DOHH2 (cell line): ENCODE results near the gene ASH1L.

ENCODE experiments used
- H3F3A ChIP-seq: fragments of 200-600 bp; sonication (generic), shearing (Covaris generic); 2 replicates; pipeline ENCODE4 v1.6.0; 2016; ENCODE audit warnings: antibody characterized with exemption, mild to moderate bottlenecking; ENCODE audit not compliant: control insufficient read depth, insufficient read depth
- H3K27ac ChIP-seq: fragments of 200-600 bp; sonication (generic); 2 replicates; pipeline ENCODE4 v1.5.1; 2014; ENCODE audit warnings: low read depth, mild to moderate bottlenecking, low read length, moderate library complexity
- H3K27me3 ChIP-seq: fragments of 200-600 bp; sonication (generic); 2 replicates; pipeline ENCODE4 v1.6.1; 2014; ENCODE audit warnings: mild to moderate bottlenecking, low read length, mixed read lengths; ENCODE audit not compliant: control insufficient read depth
- H3K36me3 ChIP-seq: fragments of 200-600 bp; sonication (generic); 2 replicates; pipeline ENCODE4 v1.6.1; 2014; ENCODE audit warnings: mild to moderate bottlenecking, low read length, moderate library complexity, mixed read lengths; ENCODE audit not compliant: control insufficient read depth
- H3K4me1 ChIP-seq: fragments of 200-600 bp; sonication (generic); 2 replicates; pipeline ENCODE4 v1.6.1; 2014; ENCODE audit warnings: mild to moderate bottlenecking, low read length, mixed read lengths; ENCODE audit not compliant: control insufficient read depth
- H3K4me2 ChIP-seq: fragments of 200-600 bp; sonication (generic); 2 replicates; pipeline ENCODE4 v1.6.0; 2014; ENCODE audit warnings: mild to moderate bottlenecking, low read length, moderate library complexity
- H3K4me3 ChIP-seq: fragments of 200-600 bp; sonication (generic); 2 replicates; pipeline ENCODE4 v1.5.1; 2014; ENCODE audit warnings: mild to moderate bottlenecking, low read length, mixed read lengths
- H3K79me2 ChIP-seq: fragments of 200-600 bp; sonication (generic); 2 replicates; pipeline ENCODE4 v1.6.1; 2014; ENCODE audit warnings: mild to moderate bottlenecking, low read length, mixed read lengths; ENCODE audit not compliant: control insufficient read depth
- H3K9me2 ChIP-seq: fragments of 200-600 bp; sonication (generic); replicated peaks from 2 replicates; pipeline ENCODE4 v1.6.1; 2014; ENCODE audit warnings: mild to moderate bottlenecking, low read length, mixed read lengths; ENCODE audit not compliant: control insufficient read depth
- H3K9me3 ChIP-seq: fragments of 200-600 bp; sonication (generic); 2 replicates; pipeline ENCODE4 v1.6.1; 2014; ENCODE audit warnings: antibody characterized with exemption, low read length, mixed read lengths; ENCODE audit not compliant: control insufficient read depth, insufficient read depth
- H4K20me1 ChIP-seq: fragments of 200-600 bp; sonication (generic); 2 replicates; pipeline ENCODE4 v1.6.0; 2014; ENCODE audit warnings: low read depth, mild to moderate bottlenecking, antibody characterized with exemption, low read length, moderate library complexity; ENCODE audit not compliant: control insufficient read depth, insufficient read depth
- CTCF ChIP-seq: fragments of 200-600 bp; sonication (generic); IDR thresholded peaks from one replicate; pipeline ENCODE4 v1.5.1; 2014; ENCODE audit warnings: antibody characterized with exemption, mild to moderate bottlenecking, low read depth, low read length; ENCODE audit not compliant: poor library complexity, severe bottlenecking
- EZH2phosphoT487 ChIP-seq: fragments of 200-600 bp; sonication (generic); IDR thresholded peaks from 2 replicates; pipeline ENCODE4 v1.6.1; 2017; ENCODE audit warnings: borderline replicate concordance, mild to moderate bottlenecking, antibody characterized with exemption, low read length, moderate library complexity, mixed read lengths

Gene ASH1L

GRCh38 chr1:155485945-155486344 is 76.7 kb downstream of the ASH1L start:
- H3K27me3 ChIP-seq: no peaks in the 10 kb centered on the region
- H3K9me3 ChIP-seq: no peaks in the 10 kb centered on the region
- no peak for TF ChIP-seq CTCF
- TF ChIP-seq EZH2phosphoT487: no peak
- H3K27ac ChIP-seq: peak overlapping the region; percentile 3; the same call in 1 of the 2 replicates
- peaks cover 19% of the 10 kb centered on the region for H3K4me1 ChIP-seq
- no peaks in the 10 kb centered on the region for H4K20me1 ChIP-seq
- H3K9me2 ChIP-seq: no peaks in the 10 kb centered on the region
- H3K4me2 ChIP-seq: peak overlapping the region; percentile 31
- H3K36me3 ChIP-seq: peaks cover 24% of the 10 kb centered on the region
- H3F3A ChIP-seq: no peaks in the 10 kb centered on the region
- peaks cover 72% of the 10 kb centered on the region for H3K79me2 ChIP-seq
- H3K4me3 ChIP-seq: no peak overlapping the region

GRCh38 chr1:155485222-155485621 is 77.4 kb downstream of the ASH1L start:
- peaks cover 67% of the 10 kb centered on the region for H3K79me2 ChIP-seq

GRCh38 chr1:155481741-155482241 is 80.8 kb downstream of the ASH1L start:
- Histone ChIP-seq H3K4me1 (peaks cover 27% of the 10 kb centered on the region), H3K27ac (no peak overlapping the region), H3K4me2 (no peak overlapping the region), H3K9me2 (no peaks in the 10 kb centered on the region), H3K9me3 (no peaks in the 10 kb centered on the region), H3K36me3 (peaks cover 49% of the 10 kb centered on the region), H3K27me3 (no peaks in the 10 kb centered on the region), H3K79me2 (peaks cover 44% of the 10 kb centered on the region), H4K20me1 (no peaks in the 10 kb centered on the region), H3K4me3 (no peak overlapping the region), H3F3A (no peaks in the 10 kb centered on the region)
- TF ChIP-seq EZH2phosphoT487: no peak
- TF ChIP-seq CTCF: no peak

More at GRCh38 chr1:155485222-155485621, 77.4 kb downstream of the ASH1L start:
- Histone ChIP-seq H4K20me1 (no peaks in the 10 kb centered on the region), H3K4me3 (no peak overlapping the region), H3K4me1 (peaks cover 21% of the 10 kb centered on the region), H3K27me3 (no peaks in the 10 kb centered on the region), H3K4me2 (no peak overlapping the region), H3K9me3 (no peaks in the 10 kb centered on the region), H3K27ac (no peak overlapping the region), H3K9me2 (no peaks in the 10 kb centered on the region), H3F3A (no peaks in the 10 kb centered on the region), H3K36me3 (peaks cover 31% of the 10 kb centered on the region)
- no peak for TF ChIP-seq EZH2phosphoT487
- no peak for TF ChIP-seq CTCF

- no peaks in the 10 kb centered on the region for H3K27me3 ChIP-seq
- H3K4me2 ChIP-seq: no peak overlapping the region
- H3K79me2 ChIP-seq: peaks cover 40% of the 10 kb centered on the region
- H3F3A ChIP-seq: no peaks in the 10 kb centered on the region
- H3K9me2 ChIP-seq: no peaks in the 10 kb centered on the region
- H3K9me3 ChIP-seq: no peaks in the 10 kb centered on the region
- H3K4me3 ChIP-seq: no peak overlapping the region
- H4K20me1 ChIP-seq: no peaks in the 10 kb centered on the region
- H3K27ac ChIP-seq: no peak overlapping the region
- TF ChIP-seq EZH2phosphoT487 (no peak), CTCF (no peak)
- peaks cover 15% of the 10 kb centered on the region for H3K4me1 ChIP-seq
- H3K36me3 ChIP-seq: peaks cover 59% of the 10 kb centered on the region
Observed at GRCh38 chr1:155479205-155479604, 83.4 kb downstream of the ASH1L start.
